ENCODE data around the gene CNNM2. TPM values are rescaled to one million over a fixed set of nuclear protein-coding genes. Genes with fewer than 3 reads are reported as not detected.

The CNNM2 gene
- polyA plus RNA-seq, 3 donors = 9.3 to 12.5 (median 9.5) TPM

- DNase-seq (ENCODE audit: low read depth in 3 of 3, low spot score in 2 of 3) = no peak
Observed at GRCh38 chr10:103067956-103068355, 149.9 kb downstream of the CNNM2 start.

- peak in 1 of 3 donors; percentile 32 for DNase-seq (ENCODE audit: low read depth in 3 of 3, low spot score in 2 of 3)
Observed at GRCh38 chr10:103069453-103070331, 151.6 kb downstream of the CNNM2 start.

GRCh38 chr10:103072276-103072675 is 154.2 kb downstream of the CNNM2 start:
- no peak for DNase-seq (ENCODE audit: low read depth in 3 of 3, low spot score in 2 of 3)

GRCh38 chr10:103072891-103073290 is 154.8 kb downstream of the CNNM2 start:
- no peak for DNase-seq (ENCODE audit: low read depth in 3 of 3, low spot score in 2 of 3)

GRCh38 chr10:103077020-103077419 is 158.9 kb downstream of the CNNM2 start:
- no peak for DNase-seq (ENCODE audit: low read depth in 3 of 3, low spot score in 2 of 3)

- DNase-seq (ENCODE audit: low read depth in 3 of 3, low spot score in 2 of 3) = no peak
Observed at GRCh38 chr10:103077491-103078308, 159.6 kb downstream of the CNNM2 start.

GRCh38 chr10:103078309-103078615 is 160.2 kb downstream of the CNNM2 start:
- DNase-seq (ENCODE audit: low read depth in 3 of 3, low spot score in 2 of 3) = no peak

- no peak for DNase-seq (ENCODE audit: low read depth in 3 of 3, low spot score in 2 of 3)
Observed at GRCh38 chr10:103078676-103079075, 160.6 kb downstream of the CNNM2 start.

GRCh38 chr10:103079100-103079499 is 161.0 kb downstream of the CNNM2 start:
- DNase-seq (ENCODE audit: low read depth in 3 of 3, low spot score in 2 of 3) = no peak

- DNase-seq (ENCODE audit: low read depth in 3 of 3, low spot score in 2 of 3) = no peak
Observed at GRCh38 chr10:103079946-103080345, 161.9 kb downstream of the CNNM2 start.

- no peak for DNase-seq (ENCODE audit: low read depth in 3 of 3, low spot score in 2 of 3)
Observed at GRCh38 chr10:103080891-103081581, 162.9 kb downstream of the CNNM2 start.

GRCh38 chr10:103082683-103083082 is 164.6 kb downstream of the CNNM2 start:
- no peak for DNase-seq (ENCODE audit: low read depth in 3 of 3, low spot score in 2 of 3)

GRCh38 chr10:103083266-103083976 is 165.3 kb downstream of the CNNM2 start:
- DNase-seq (ENCODE audit: low read depth in 3 of 3, low spot score in 2 of 3) = no peak

GRCh38 chr10:103083977-103084320 is 165.9 kb downstream of the CNNM2 start:
- DNase-seq (ENCODE audit: low read depth in 3 of 3, low spot score in 2 of 3) = no peak

GRCh38 chr10:103086261-103086660 is 168.2 kb downstream of the CNNM2 start:
- DNase-seq (ENCODE audit: low read depth in 3 of 3, low spot score in 2 of 3) = no peak

- DNase-seq (ENCODE audit: low read depth in 3 of 3, low spot score in 2 of 3) = no peak
Observed at GRCh38 chr10:103086799-103087198, 168.7 kb downstream of the CNNM2 start.

GRCh38 chr10:103089493-103089892 is 171.4 kb downstream of the CNNM2 start:
- DNase-seq (ENCODE audit: low read depth in 3 of 3, low spot score in 2 of 3) = no peak

GRCh38 chr10:103090911-103091310 is 172.8 kb downstream of the CNNM2 start:
- DNase-seq (ENCODE audit: low read depth in 3 of 3, low spot score in 2 of 3) = no peak

- no peak for DNase-seq (ENCODE audit: low read depth in 3 of 3, low spot score in 2 of 3)
Observed at GRCh38 chr10:103095005-103095404, 176.9 kb downstream of the CNNM2 start.

- no peak for DNase-seq (ENCODE audit: low read depth in 3 of 3, low spot score in 2 of 3)
Observed at GRCh38 chr10:103096130-103096529, 178.0 kb downstream of the CNNM2 start.

- no peak for DNase-seq (ENCODE audit: low read depth in 3 of 3, low spot score in 2 of 3)
Observed at GRCh38 chr10:103098240-103098639, 180.1 kb downstream of the CNNM2 start.
